DMS 273 treated with DMSO at 0.1 percent for 48 hours (cell line): Measurements from ENCODE around the gene TSHZ2.
"Not testable (repeated sequence)": the region's sequence is repeated elsewhere in the genome, so short reads cannot be mapped to it uniquely, and the experiment has no call there.

Experiments
- DNase-seq: peaks from one replicate; lab custom pipeline; 2025; lab: John Stamatoyannopoulos, UW

TSHZ2 gene

DNA sequence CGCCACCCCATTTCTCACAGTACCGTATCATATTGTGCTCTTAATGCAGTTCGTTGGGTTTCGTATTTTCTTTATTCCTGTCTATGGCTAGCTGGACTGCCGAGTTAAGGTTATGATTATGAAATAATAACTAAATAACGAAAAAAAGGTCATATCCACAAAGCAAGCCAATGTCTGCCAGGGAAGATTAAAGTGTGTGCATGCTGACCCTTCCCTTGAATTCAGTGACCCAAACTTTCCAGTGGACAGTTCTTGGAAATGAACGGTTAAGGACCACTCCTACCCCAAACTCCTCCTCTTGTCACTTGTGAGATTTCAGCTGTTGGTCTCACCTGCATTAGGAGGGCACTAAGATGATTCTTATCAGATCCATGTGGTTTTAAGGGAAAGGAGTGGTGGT is 449.9 kb downstream of the TSHZ2 start:
- no peak for DNase-seq

DNA sequence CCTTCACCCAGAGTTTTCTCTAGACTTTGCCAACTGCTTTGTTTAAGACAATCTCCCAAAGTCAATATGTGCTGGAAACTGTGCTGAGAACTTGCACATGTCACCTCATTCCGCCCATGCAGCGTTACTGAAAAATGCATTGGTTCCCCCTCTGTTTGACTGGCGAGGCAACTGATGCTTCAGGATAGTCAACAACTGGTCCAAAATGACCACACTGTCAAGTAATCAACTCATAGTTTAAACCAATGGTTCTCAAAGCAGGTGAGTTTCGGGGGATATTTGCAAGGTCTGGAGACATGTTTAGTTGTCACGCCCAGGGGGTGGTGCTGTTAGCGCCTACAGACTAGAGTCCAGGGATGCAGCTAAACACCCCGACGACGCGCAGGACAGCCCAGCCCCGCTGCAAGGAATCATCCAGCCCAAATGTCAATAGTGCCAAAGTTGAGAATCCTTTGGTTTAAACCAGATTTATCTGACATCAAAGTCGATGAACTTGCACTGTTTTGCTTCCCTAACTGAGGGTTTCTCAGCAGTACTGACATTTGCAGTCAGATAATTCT is 451.5 kb downstream of the TSHZ2 start:
- DNase-seq: no peak

DNA sequence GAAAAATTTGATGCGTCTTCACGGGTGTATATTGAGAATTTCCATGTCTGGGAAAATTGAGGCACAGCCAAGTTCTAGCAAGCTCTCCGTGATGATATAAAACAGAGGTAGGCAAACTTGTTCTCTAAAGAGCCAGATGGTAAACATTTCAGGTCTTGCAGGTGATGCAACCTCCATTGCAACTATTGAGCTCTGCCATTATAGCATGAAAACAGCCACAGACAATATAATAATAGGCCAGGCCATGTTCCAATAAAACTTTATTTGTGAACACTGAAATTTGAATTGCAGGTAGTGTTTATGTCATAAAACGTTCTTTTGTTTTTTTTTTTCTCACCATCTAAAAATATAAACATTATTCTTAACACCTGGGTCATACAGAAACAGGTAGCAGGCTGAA is 453.3 kb downstream of the TSHZ2 start:
- DNase-seq: no peak

DNA sequence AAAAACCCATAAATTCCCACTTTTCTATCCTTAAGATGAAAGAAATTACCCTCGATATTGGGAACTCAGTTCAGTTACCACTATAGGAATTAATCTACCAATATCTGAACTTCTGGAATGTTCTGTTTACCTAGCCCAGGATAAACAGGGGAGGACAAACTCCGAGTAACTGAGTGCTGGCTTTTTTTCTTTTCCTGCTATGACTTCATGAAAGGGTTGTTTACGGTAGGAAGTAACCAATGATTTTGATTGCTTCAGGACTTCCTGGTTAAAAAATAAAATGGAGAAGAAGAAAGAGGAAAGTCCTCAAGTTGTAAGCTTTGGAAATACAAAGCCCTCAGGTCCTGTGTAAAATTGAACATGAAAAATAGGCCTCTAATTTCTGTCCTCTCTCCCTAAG is 453.8 kb downstream of the TSHZ2 start:
- DNase-seq: no peak

GRCh38 chr20:53426766-53427312 is 454.7 kb downstream of the TSHZ2 start:
- no peak for DNase-seq

DNA sequence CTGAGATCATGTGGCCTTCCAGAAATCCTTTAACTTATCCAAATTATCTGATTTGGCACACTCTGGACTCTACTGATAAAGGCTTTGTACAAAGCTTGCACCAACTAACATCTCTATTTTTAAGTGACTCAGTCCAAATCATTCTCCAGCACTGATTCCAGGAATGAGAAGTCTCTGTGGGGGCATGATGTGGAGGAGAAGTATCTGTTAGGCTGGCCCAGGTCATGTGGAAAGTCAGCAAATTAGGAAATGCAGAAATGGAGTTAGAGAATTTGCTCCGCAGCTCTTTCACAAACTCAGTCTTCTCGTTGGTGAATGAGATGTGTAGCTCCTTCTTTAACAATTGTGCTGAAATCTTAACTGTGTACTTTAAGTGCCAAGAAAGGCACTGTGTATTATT is 455.8 kb downstream of the TSHZ2 start:
- no peak for DNase-seq

- DNase-seq: no peak
Observed at GRCh38 chr20:53428588-53428987, 456.4 kb downstream of the TSHZ2 start.

DNA sequence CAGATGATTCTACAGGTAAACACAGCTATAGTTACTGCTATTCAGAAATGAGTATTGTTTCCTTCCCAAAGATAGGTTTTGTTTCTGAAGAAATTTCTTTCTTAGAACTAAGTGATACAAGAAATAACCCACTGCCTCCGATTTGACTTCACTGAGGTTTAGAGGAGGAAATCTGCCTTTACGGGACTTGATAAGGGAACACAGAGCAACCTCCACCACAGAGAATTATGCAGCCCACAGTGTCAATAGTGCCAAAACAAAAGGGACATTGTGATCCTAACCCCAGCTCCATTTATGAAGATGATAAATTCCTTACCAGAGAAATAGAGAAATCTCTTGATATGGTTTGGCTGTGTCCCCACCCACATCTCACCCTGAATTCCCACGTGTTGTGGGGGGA is 456.8 kb downstream of the TSHZ2 start:
- no peak for DNase-seq

- DNase-seq: no peak
Observed at GRCh38 chr20:53434662-53435061, 462.5 kb downstream of the TSHZ2 start.

- not testable (repeated sequence) for DNase-seq
Observed at GRCh38 chr20:53436927-53437326, 464.8 kb downstream of the TSHZ2 start.

DNA sequence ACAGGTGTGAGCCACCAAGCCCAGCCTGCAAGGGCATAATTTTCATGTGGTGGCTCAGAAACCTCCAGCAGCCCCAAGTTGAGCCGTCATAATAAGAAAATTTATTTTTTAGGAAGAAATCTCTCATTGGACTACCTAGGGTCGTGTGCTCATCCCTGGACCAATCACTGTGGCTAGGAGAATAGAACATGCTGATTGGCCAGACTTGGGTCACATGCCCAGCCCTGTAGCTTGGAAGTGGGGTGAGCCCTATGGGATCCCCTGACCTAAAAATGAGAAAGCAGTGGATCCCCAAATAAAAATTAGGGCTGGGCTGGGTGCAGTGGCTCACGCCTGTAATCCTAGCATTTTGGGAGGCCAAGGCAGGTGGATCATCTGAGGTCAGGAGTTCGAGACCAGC is 466.2 kb downstream of the TSHZ2 start:
- DNase-seq: no peak

GRCh38 chr20:53439046-53439445 is 466.9 kb downstream of the TSHZ2 start:
- DNase-seq: no peak

GRCh38 chr20:53439616-53440015 is 467.5 kb downstream of the TSHZ2 start:
- DNase-seq: no peak

DNA sequence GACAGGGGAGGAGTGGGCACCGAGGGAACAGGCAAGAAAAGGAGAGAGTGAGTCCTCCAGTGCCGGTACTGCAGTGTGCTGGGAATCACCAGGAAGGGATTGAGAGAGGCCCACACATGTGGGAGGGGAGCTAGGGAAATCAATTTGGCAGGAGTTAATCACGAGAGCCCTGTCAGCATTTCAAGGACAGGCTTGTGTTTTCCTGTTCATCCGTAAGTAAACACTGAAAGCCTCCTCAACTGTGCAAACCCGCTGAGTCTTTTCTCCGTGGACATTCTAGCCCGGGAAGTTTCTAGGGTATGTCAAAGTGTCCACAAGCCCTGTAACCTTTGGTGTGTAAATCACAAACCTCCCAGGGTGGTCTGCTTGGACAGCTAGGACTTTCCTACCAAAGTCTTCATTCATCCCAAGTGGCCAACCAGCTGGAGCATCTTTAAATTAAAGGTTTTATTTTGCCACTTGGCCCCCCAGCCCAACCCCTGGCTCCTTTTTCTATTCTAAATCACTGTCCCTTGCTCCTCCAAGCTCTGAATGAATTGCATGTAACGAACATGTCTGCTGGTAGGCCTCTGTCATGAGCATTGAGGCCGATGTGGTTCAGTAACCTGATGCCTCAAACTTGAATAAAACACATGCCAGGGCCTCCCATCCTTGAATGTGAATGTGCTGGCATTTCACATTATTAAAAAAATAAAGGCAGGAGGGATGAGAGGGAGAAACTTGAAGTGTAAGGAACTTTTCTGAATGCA is 472.4 kb downstream of the TSHZ2 start:
- no peak for DNase-seq

GRCh38 chr20:53445321-53445731 is 473.2 kb downstream of the TSHZ2 start:
- no peak for DNase-seq

GRCh38 chr20:53445932-53446331 is 473.8 kb downstream of the TSHZ2 start:
- no peak for DNase-seq

GRCh38 chr20:53447316-53447715 is 475.2 kb downstream of the TSHZ2 start:
- no peak for DNase-seq

- DNase-seq: no peak
Observed at GRCh38 chr20:53448426-53448825, 476.3 kb downstream of the TSHZ2 start.

DNA sequence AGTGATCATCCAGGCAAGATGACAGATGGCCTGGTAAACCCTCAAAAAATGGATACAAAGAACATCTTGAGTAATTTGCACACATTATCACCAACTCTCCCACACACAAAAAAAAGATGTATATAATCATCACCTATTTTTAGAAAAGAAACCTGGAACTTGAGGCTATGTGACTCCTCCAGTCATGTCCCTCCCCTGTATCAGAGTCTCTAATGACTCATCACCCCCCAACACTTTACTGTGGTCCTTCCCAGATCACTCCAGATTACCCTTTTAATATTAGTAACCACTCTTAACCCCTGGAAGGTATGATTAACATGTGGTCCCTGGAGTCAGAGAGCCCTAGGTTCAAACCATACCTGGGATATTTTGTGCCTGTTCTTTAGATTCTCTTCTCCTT is 476.7 kb downstream of the TSHZ2 start:
- DNase-seq: no peak

GRCh38 chr20:53453076-53453475 is 480.9 kb downstream of the TSHZ2 start:
- DNase-seq: no peak

GRCh38 chr20:53454675-53455276 is 482.6 kb downstream of the TSHZ2 start:
- DNase-seq: no peak

DNA sequence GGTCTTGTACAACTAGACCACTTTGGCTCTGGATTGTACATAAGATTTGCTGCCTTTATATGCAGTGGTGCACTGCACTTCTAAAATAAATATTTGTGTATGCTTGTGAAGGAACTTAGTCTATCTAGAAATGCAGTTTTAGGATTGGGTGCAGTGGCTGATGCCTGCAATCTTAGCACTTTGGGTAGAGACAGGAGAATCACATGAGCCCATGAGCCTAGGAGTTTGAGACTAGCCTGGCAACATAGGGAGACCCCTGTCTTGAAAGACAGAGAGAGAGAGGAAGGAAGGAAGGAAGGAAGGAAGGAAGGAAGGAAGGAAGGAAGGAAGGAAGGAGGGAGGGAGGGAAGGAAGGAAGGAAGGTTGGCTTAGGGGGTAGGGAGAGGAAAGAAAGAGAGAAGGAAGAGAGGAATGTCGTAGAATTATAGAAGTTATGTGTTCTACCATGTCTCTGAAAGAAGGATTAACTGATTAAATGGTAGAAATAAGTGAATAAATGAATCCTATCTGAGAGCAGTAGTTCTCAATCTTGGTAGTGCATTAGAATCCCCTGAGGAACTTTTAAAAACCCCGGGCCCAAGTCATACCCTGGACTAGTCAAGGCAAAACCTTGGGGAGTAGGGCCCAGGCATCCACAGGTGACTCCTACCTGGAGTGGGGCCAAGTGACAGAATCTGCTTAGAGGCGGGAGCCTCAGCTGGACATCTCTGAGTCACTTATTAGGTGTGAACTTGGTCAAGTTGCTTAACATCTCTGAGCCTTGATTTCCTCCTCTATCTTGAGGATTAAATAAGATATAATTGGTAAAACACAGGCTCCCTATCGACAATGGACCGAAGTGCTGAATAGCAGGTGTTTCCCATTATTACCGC is 491.2 kb downstream of the TSHZ2 start:
- DNase-seq: no peak
